Esophagus squamous epithelium (tissue), 5 donors: Measurements from ENCODE around the gene SMIM38. TPM values are rescaled to one million over a fixed set of nuclear protein-coding genes. Genes with fewer than 3 reads are reported as not detected.

Source experiments
- DNase-seq: peaks from one replicate; lab custom pipeline; 2025; lab: John Stamatoyannopoulos, UW
- H3K27ac ChIP-seq, 4 donors: fragments of 200-600 bp; sonication (generic); one replicate each; pipeline ENCODE4 v1.5.1; 2016 to 2019; ENCODE audit warnings: mild to moderate bottlenecking in 1 of 4
- H3K27me3 ChIP-seq, 4 donors: fragments of 200-600 bp; sonication (generic); 1 replicate in 3 of 4; 2 replicates in 1 of 4; pipeline versions ENCODE4 v1.5.1 to v1.6.0; 2017 to 2021; ENCODE audit warnings: antibody characterized with exemption in 1 of 4
- H3K36me3 ChIP-seq, 3 donors: fragments of 200-600 bp; sonication (generic); one replicate each; pipeline ENCODE4 v1.5.1; 2016 to 2019
- H3K4me1 ChIP-seq, 3 donors: fragments of 200-600 bp; sonication (generic); one replicate each; pipeline ENCODE4 v1.5.1; 2017 to 2019
- H3K4me3 ChIP-seq, 4 donors: fragments of 200-600 bp; sonication (generic); 1 replicate in 3 of 4; 2 replicates in 1 of 4; pipeline ENCODE4 v1.5.1; 2016 to 2019; ENCODE audit warnings: mild to moderate bottlenecking in 2 of 4, moderate library complexity in 1 of 4
- H3K9me3 ChIP-seq, 3 donors: fragments of 200-600 bp; sonication (generic); one replicate each; pipeline ENCODE4 v1.5.1; 2016 to 2019
- POLR2A ChIP-seq, 4 donors: fragments of 450-650 bp; IDR thresholded peaks; one replicate each; pipeline ENCODE4 v1.6.1; 2017; ENCODE audit warnings: antibody characterized with exemption in 4 of 4, mild to moderate bottlenecking in 4 of 4, moderate library complexity in 3 of 4
- WGBS, 2 donors: methylation state at CpG; one replicate each; pipeline ENCODE4 v1.1.5; 2018; 5-methylcytosine and 5-hydroxymethylcytosine counted together
- intact Hi-C: fragments of 100-400 bp; cut with DNase I; formaldehyde crosslinking; loops from one replicate; pipeline ENCODE4 v1.15.0; 2022
- total RNA-seq, 4 donors: library from RNA; depleted of rRNA; stranded (reverse); fragments of >200 nt; gene quantifications; one replicate each; pipeline ENCODE4 v1.1.0, GENCODE V29; 2016
- TF ChIP-seq, protein P1 (sequence below), 6 experiments: fragments of 450-650 bp in 4 of 6; fragments of 200-600 bp in 2 of 6; sonication (generic) in 2 of 6; IDR thresholded peaks; one replicate each; pipeline ENCODE4 v1.5.1; 2016 to 2019; ENCODE audit warnings: antibody characterized with exemption in 6 of 6, mild to moderate bottlenecking in 4 of 6, moderate library complexity in 4 of 6
- donor health status: DM: yes; HTN: yes; CAD: no.

The SMIM38 gene
- total RNA-seq, 4 donors from 2014 or later = 0.15 to 0.19 TPM; not detected in 2

DNA sequence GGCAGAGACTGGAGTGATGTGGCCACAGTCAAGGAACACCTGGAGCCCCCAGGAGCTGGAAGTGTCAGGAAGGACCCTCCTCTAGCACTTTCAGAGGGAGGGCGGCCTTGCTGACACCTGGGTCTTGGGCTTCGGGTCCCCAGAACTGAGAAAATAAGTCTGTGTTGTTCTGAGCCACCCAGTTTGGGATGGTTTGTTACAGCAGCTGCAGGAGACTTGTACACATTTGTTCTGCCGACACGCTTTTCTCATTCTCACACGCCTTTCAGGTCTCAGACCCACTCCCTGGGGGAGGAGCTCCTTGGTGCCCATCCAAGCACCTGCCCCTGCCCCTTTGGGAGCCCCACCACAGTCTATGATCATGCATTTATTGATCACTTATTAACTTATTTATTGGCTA, 47.2 kb upstream of the SMIM38 start:
- Histone ChIP-seq H3K27me3 (no peaks in the 10 kb centered on the region), H3K4me1 (peaks cover 0 to 17% (median 3%) of the 10 kb centered on the region in 3 donors), H3K9me3 (no peaks in the 10 kb centered on the region), H3K27ac (no peak overlapping the region), H3K4me3 (no peak overlapping the region), H3K36me3 (no peaks in the 10 kb centered on the region)
- DNase-seq = no peak
- intact Hi-C loops = no loop called here
- 66 to 85% methylated on average over 5 of the region's 5 CpGs for WGBS, 2 donors
- no peak for TF ChIP-seq POLR2A (IDR thresholded peaks at IDR 0.05)
- TF ChIP-seq, protein P1, sequence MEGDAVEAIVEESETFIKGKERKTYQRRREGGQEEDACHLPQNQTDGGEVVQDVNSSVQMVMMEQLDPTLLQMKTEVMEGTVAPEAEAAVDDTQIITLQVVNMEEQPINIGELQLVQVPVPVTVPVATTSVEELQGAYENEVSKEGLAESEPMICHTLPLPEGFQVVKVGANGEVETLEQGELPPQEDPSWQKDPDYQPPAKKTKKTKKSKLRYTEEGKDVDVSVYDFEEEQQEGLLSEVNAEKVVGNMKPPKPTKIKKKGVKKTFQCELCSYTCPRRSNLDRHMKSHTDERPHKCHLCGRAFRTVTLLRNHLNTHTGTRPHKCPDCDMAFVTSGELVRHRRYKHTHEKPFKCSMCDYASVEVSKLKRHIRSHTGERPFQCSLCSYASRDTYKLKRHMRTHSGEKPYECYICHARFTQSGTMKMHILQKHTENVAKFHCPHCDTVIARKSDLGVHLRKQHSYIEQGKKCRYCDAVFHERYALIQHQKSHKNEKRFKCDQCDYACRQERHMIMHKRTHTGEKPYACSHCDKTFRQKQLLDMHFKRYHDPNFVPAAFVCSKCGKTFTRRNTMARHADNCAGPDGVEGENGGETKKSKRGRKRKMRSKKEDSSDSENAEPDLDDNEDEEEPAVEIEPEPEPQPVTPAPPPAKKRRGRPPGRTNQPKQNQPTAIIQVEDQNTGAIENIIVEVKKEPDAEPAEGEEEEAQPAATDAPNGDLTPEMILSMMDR (IDR thresholded peaks at IDR 0.05) = no peak

DNA sequence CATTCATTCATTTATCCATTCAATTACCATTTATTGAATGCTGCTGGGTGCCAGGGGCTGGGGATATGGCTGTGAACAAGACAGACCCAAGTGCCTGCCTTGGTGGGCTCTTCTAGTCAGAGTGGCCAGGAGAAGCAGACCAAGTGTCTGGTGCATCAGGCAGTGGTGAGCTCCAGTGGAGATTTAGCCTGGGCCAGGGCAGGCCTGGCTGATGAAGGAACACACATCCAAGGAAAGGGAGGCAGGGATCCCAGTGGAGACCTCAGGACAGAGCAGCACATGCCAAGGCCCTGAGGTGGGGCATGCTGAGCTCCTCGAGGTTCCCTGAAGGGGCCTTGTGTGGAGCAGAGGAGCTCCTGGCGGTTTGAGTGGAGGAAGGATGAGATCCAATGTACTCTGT, 46.6 kb upstream of the SMIM38 start:
- Histone ChIP-seq H3K27me3 (no peaks in the 10 kb centered on the region), H3K4me1 (peaks cover 0 to 17% (median 3%) of the 10 kb centered on the region in 3 donors), H3K27ac (no peak overlapping the region), H3K36me3 (no peaks in the 10 kb centered on the region), H3K4me3 (no peak overlapping the region), H3K9me3 (no peaks in the 10 kb centered on the region)
- no peak for TF ChIP-seq POLR2A (IDR thresholded peaks at IDR 0.05)
- TF ChIP-seq, protein P1 (IDR thresholded peaks at IDR 0.05) = no peak
- DNase-seq = no peak
- WGBS, 2 donors = 73 to 83% methylated on average over 2 of the region's 2 CpGs
- intact Hi-C loops = no loop called here

DNA sequence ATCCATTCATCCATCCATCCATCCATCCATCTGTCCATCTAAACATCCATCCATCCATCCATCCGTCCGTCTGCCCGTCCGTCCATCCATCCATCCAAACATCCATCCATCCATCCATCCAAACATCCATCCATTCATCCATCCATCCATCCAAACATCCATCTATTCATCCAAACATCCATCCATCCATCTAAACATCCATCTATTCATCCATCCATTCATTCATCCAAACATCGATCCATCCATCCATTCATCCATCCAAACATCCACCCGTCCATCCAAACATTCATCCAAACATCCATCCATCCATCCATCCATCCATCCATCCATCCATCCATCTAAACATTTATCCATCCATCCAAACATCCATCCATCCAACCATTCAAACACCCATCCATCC, 45.3 kb upstream of the SMIM38 start:
- intact Hi-C loops = no loop called here
- DNase-seq = no peak
- Histone ChIP-seq H3K9me3 (no peaks in the 10 kb centered on the region), H3K27me3 (no peaks in the 10 kb centered on the region), H3K27ac (no peak overlapping the region), H3K4me3 (no peak overlapping the region), H3K36me3 (no peaks in the 10 kb centered on the region), H3K4me1 (peaks cover 1 to 19% (median 3%) of the 10 kb centered on the region in 3 donors)
- 88 to 96% methylated on average over 6 of the region's 6 CpGs for WGBS, 2 donors
- TF ChIP-seq POLR2A (IDR thresholded peaks at IDR 0.05) = no peak
- TF ChIP-seq, protein P1 (IDR thresholded peaks at IDR 0.05) = no peak

DNA sequence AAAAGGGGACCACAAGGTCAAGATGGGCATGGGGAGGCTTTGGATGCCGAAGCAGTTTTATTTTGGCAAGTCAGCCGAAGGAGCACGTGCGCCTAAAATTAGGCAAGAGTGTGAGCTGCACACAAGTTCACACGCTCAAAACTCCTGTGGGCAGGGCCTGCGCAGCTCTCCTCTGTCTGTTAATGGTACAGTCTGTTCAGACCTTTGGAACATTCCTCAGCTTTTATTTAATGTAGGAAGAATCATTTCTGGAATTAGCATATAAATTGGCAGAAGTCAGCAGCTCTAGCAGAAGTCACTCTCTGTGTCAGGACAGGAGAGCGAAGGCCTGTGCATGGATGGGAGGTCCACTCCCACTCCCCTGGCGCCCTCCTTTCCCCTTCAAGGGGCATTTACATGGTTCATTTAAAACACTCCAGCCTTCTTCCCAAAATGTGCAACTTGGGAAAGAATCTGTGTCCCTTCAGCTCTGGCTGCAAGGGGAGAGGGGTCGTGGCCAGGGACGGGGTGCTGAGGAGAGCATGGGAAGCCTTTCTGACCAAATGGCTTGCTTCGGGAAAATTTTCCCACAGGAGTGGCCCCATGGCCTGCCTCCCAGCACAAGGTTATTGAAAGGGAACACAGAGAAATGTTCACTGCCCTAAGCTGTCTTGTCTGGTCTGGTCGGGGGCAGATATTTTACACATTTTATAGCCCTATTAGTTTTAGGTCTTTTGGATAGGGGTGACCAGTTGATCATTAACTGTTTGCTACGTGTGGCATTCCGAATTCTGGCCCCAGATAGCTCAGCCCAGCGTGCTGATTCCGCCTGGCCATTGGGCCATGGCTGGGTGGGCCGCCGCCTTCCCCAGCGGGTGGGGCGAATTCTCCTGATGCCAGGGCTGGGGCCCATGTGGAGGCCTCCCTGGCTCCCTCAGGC, 43.9 kb upstream of the SMIM38 start:
- no peaks in the 10 kb centered on the region for H3K27me3 ChIP-seq
- H3K27ac ChIP-seq = no peak overlapping the region
- no peak for DNase-seq
- H3K4me1 ChIP-seq = peaks cover 0 to 15% (median 7%) of the 10 kb centered on the region in 3 donors
- H3K36me3 ChIP-seq = no peaks in the 10 kb centered on the region
- intact Hi-C loops = no loop called here
- H3K9me3 ChIP-seq = no peaks in the 10 kb centered on the region
- 85 to 89% methylated on average over 9 to 19 of the region's 20 CpGs for WGBS, 2 donors
- no peak overlapping the region for H3K4me3 ChIP-seq
- TF ChIP-seq, protein P1 (IDR thresholded peaks at IDR 0.05) = no peak
- TF ChIP-seq POLR2A (IDR thresholded peaks at IDR 0.05) = no peak

DNA sequence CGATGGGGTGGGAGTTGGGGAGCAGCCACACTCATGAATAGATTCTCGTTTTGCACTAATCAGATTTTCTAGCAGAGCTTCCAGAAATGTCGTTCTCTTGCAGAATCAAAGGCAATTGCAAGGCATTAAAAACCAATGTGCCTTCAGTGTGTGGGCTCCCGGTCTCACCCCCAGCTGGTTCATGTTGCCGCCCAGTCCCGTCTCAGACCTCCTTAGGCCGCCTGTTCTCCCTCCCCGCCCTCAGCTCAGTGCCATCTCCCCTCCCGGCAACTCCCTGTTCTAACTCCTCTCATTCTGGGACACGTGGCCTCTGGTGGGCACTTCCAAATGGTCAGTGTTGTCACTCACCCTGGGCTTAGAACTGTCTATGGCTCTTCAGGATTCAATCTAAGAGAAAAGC, 42.5 kb upstream of the SMIM38 start:
- WGBS, 2 donors = 87 to 91% methylated on average over 7 to 9 of the region's 10 CpGs
- no peak overlapping the region for H3K4me3 ChIP-seq
- TF ChIP-seq, protein P1 (IDR thresholded peaks at IDR 0.05) = no peak
- no peak for TF ChIP-seq POLR2A (IDR thresholded peaks at IDR 0.05)
- H3K27ac ChIP-seq = no peak overlapping the region
- no peaks in the 10 kb centered on the region for H3K36me3 ChIP-seq
- intact Hi-C loops = no loop called here
- H3K4me1 ChIP-seq = peaks cover 0 to 14% (median 7%) of the 10 kb centered on the region in 3 donors
- no peak for DNase-seq
- H3K9me3 ChIP-seq = no peaks in the 10 kb centered on the region
- H3K27me3 ChIP-seq = no peaks in the 10 kb centered on the region
